ENCODE results near the gene ATXN10.
A peak's percentile ranks its signal among the peaks of the same experiment; 100 is the strongest.
"Not testable (repeated sequence)": the region's sequence is repeated elsewhere in the genome, so short reads cannot be mapped to it uniquely, and the experiment has no call there.

Gene ATXN10

DNA sequence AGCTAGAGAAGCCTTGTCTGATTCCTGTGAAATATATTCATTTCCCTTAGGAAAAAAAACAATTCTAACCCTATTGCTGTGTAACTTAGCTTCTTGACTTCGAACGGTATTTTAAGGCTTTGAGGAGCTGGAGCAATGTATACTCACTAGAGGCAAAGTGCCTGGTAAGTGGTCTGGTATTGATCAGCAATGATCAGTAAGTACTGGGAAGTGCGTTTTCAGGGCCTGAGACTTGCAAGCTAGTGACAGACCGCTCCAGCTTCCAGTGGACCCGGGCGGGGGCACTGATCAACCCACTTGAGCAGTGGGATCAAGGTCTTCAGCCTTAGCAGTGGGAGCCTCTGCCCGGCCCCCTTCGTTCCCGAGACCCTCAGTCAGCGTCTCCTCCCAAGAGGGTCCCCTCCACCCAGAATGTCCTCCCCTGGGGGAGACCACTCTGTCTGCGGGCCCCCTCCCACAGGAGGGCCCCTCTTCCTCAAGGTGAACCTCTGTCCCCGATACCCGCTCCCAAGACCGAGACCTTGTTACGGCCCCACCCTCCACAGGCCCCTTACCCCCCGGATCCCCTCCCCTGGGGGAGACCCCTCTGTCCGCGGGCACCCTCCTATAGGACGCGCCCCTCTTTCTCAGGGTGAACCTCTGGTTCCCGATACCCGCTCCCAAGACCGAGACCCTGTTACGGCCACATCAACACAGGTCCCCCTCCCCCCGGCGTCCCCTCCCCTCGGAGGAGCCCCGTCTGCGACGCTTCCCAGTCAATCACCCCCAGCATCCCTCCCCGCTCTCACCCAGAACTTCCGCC lies 452 bp upstream of the ATXN10 start:
- 0 out of 2 replicates have a peak, but pooled peaks cover 6% of the 10 kb centered on the region for H3K36me3 ChIP-seq (ENCODE audit: insufficient read depth, low read depth, low read length)
- peak overlapping the region; percentile 90 for H3K9ac ChIP-seq (ENCODE audit: low read depth, low read length)
- H3K4me1 ChIP-seq (ENCODE audit: insufficient read depth, low read length): peaks cover 13% of the 10 kb centered on the region
- H3K27ac ChIP-seq (ENCODE audit: low read length): peak overlapping the region; percentile 91
- no peaks in the 10 kb centered on the region for H3K27me3 ChIP-seq (ENCODE audit: insufficient read depth, low read length)
- peak overlapping the region; percentile 99 for H3K4me3 ChIP-seq (ENCODE audit: low read length)
- no peaks in the 10 kb centered on the region for H3K9me3 ChIP-seq (ENCODE audit: insufficient read depth, low read depth, low read length)

DNA sequence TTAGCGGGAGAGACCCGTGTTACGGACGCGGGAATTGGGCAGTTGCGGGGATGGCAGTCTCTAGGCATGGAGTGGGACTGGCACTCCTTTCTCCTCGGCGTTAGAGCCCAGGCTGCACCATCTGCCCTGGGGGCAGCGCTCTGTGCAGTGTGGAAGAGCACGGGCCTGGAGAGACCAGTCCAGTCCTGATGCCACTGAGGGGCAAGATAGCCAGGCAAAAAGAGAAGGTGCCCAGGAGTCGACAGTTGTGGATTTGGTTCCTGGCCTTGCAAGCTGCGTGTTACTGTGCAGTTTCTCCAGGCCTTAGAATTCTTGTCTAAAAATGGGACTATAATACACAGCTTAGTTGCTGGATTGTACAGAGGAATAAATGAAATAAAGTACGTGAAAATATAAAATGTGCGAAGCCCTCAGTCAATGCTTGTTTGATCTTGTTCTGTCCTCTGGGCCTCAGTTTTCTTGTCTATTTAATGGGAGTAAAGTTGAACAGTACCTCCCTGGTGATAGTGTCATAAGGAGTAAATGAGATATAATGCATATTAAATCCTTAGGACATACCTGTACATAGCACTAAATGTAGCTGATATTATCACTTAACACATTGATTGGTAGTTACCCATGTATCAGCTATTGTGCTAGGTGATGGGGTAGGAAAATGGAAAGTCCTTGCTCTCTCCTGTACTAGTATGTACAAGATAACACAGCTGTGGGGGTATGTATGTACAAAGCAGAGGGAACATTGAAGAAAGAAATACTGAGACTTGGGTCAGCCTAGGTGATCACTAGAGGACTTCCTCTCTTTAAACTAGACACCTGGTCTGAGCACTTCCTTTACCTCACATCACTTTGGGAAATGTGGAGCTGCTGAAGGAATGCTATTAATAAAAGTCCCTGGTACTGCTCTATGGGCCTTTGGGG lies 1.2 kb downstream of the ATXN10 start:
- Histone ChIP-seq H3K27ac (ENCODE audit: low read length) (peak overlapping the region; percentile 80), H3K4me3 (ENCODE audit: low read length) (peak overlapping the region; percentile 99), H3K27me3 (ENCODE audit: insufficient read depth, low read length) (no peaks in the 10 kb centered on the region), H3K9me3 (ENCODE audit: insufficient read depth, low read depth, low read length) (no peaks in the 10 kb centered on the region), H3K36me3 (ENCODE audit: insufficient read depth, low read depth, low read length) (0 out of 2 replicates have a peak, but pooled peaks cover 6% of the 10 kb centered on the region), H3K4me1 (ENCODE audit: insufficient read depth, low read length) (peaks cover 13% of the 10 kb centered on the region), H3K9ac (ENCODE audit: low read depth, low read length) (peak overlapping the region; percentile 90; the same call in 1 of the 2 replicates)

DNA sequence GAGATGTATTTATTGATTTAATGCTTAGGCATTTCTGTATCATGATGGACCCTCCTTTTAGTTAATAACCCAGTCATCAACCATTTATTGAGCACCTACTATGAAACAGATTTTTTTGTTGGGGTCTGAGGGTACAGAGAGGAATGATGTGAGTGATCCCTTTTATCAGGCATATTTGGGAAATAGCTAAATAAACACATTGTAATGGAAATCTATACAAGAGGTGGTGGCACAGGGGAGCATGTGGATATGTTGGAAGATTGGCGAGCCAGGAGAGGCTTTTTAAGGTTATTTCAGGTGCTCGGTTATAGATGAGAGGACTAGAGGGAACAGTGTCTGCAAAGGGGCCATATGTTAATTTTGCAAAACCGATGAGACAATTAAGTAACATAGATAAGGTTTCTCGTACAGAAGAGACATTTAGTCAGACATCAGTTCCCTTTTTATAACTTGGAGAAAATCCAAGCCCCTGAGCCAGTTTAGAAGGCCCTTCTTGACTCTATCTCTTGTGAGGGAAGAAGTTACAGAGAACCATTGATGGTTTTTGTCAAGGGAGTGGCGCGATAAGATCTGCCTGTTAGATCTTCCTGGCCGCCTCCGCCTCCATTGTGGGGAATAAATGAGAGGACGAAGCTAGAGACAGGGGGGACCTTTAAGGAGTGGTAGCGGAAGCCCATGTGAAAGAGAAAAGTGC lies 2.0 kb downstream of the ATXN10 start:
- Histone ChIP-seq H3K4me3 (ENCODE audit: low read length) (peak overlapping the region; percentile 99; the same call in 1 of the 2 replicates), H3K27me3 (ENCODE audit: insufficient read depth, low read length) (no peaks in the 10 kb centered on the region), H3K36me3 (ENCODE audit: insufficient read depth, low read depth, low read length) (0 out of 2 replicates have a peak, but pooled peaks cover 6% of the 10 kb centered on the region), H3K4me1 (ENCODE audit: insufficient read depth, low read length) (peaks cover 13% of the 10 kb centered on the region), H3K9ac (ENCODE audit: low read depth, low read length) (no peak overlapping the region), H3K9me3 (ENCODE audit: insufficient read depth, low read depth, low read length) (no peaks in the 10 kb centered on the region), H3K27ac (ENCODE audit: low read length) (no peak overlapping the region)

DNA sequence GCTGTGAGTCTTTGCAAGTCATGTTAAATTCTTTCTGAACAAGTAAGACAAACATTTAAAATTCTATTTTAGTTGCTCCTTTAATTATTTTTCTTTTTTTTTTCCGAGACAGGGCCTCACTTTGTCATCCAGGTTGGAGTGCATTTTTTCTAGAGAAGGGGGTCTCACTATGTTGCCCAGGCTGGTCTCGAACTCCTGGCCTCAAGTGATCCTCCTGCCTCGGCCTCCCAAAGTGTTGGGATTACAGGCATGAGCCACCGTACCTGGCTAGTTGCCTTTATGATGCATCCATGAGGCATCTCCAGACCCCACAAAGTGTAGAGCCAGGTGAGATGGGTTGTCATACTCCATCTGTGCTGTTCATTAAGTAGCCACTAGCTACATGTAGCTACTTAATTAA lies 4.4 kb downstream of the ATXN10 start:
- H3K4me3 ChIP-seq (ENCODE audit: low read length): no peak overlapping the region
- H3K27me3 ChIP-seq (ENCODE audit: insufficient read depth, low read length): no peaks in the 10 kb centered on the region
- H3K27ac ChIP-seq (ENCODE audit: low read length): no peak overlapping the region
- 0 out of 2 replicates have a peak, but pooled peaks cover 6% of the 10 kb centered on the region for H3K36me3 ChIP-seq (ENCODE audit: insufficient read depth, low read depth, low read length)
- H3K4me1 ChIP-seq (ENCODE audit: insufficient read depth, low read length): peaks cover 10% of the 10 kb centered on the region
- H3K9ac ChIP-seq (ENCODE audit: low read depth, low read length): no peak overlapping the region
- H3K9me3 ChIP-seq (ENCODE audit: insufficient read depth, low read depth, low read length): no peaks in the 10 kb centered on the region

DNA sequence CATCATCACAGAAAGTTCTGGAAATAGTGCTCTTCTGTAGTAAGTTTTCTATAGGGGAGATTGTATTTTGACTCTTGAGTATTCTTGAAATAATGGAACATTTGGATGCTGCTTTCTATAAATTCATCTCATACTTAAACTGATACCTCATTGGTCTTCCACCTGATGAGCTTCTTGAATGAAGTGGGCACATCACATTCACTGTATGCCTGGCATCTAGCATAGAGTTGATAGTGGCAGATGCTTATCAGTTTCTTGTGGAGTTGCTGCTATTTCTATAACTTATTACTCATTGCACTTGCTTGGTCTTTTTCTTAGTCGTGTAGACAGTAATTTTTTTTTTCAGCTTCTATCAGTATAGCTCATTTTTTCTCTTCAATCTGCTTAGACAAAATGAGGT lies 5.4 kb downstream of the ATXN10 start:
- Histone ChIP-seq H3K27ac (ENCODE audit: low read length) (no peak overlapping the region), H3K27me3 (ENCODE audit: insufficient read depth, low read length) (no peaks in the 10 kb centered on the region), H3K4me1 (ENCODE audit: insufficient read depth, low read length) (peaks cover 10% of the 10 kb centered on the region), H3K4me3 (ENCODE audit: low read length) (no peak overlapping the region), H3K9ac (ENCODE audit: low read depth, low read length) (no peak overlapping the region), H3K9me3 (ENCODE audit: insufficient read depth, low read depth, low read length) (no peaks in the 10 kb centered on the region), H3K36me3 (ENCODE audit: insufficient read depth, low read depth, low read length) (0 out of 2 replicates have a peak, but pooled peaks cover 6% of the 10 kb centered on the region)

DNA sequence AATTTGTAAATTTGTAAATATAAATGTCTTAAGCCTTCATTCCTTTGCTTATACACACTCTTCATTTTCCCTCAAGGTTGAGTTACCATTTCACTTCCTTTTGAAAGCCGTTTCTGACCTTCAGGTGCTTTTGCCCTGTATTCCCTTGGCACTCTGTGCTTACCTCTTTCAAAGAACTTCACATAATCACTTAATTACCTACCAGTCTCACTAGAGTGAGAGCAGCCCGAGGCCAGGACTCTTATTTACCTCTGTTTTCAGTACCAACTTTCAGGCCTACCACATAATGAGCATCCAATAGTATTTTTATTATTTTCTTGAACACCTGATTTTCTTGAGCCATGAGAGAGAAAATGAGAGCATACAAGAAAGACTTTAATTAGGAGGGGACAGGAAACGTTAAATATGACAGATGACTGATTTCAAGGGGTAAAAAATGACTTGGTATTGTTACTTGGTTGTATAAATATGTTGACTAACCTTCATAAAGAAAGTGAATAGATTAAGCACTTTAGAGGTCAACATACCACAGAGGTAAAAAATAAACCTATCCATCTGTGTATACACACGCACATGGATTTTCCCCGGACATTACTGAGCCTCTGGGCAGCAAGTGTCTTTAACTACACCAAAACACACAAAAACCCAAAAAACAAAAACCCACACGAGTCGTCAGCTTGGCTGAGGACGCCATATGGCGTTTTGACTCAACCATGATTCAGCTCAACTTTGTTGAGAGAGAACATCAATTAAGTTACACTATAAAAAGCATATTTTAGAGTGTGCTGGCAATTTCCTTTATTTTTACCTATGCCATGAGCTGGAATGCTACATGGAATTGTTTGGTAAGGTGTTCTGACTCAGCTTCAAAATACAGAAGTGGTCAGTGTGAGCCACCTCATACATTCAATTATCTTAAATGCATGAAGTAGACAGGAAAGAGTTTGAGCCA lies 7.6 kb downstream of the ATXN10 start:
- H3K36me3 ChIP-seq (ENCODE audit: insufficient read depth, low read depth, low read length): 0 out of 2 replicates have a peak, but pooled peaks cover 6% of the 10 kb centered on the region
- peaks cover 11% of the 10 kb centered on the region for H3K4me1 ChIP-seq (ENCODE audit: insufficient read depth, low read length)
- no peak overlapping the region for H3K4me3 ChIP-seq (ENCODE audit: low read length)
- H3K9me3 ChIP-seq (ENCODE audit: insufficient read depth, low read depth, low read length): no peaks in the 10 kb centered on the region
- no peaks in the 10 kb centered on the region for H3K27me3 ChIP-seq (ENCODE audit: insufficient read depth, low read length)
- no peak overlapping the region for H3K9ac ChIP-seq (ENCODE audit: low read depth, low read length)
- H3K27ac ChIP-seq (ENCODE audit: low read length): no peak overlapping the region

DNA sequence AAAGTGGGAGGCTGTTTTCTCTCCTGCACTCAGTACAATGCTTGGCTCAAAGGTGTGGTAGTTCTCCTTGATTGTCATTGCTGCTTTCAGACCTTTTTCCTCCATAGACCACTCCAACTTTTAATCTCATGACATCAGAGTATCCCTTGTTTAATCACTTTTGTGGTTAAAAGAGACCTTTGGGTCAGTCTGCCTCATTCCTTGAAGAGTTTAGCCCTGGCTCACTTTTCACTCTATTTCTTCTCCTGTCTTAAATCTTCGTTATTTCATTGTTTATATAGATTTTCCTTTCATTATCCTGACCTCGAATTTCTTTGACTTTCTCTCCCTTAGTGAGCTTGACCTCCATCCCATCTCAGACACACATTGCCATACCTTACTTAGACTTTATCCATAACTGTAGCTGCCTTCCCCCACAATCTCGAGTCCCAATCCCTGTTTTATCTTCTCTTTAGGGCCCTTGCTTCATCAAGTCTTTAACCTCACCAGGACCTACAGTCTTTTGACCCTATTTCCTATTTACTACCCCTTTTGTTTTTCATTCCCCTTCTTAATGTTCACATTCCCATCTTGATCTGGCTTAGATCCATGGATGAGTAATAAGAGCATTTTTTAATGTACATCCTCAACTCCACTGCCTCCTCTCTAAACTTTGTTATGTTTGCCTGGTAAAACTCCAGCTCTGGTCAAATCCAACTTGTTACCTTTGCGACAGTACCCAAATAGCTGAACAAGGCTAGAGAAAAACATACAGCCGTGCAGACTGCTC lies 9.5 kb downstream of the ATXN10 start:
- no peak overlapping the region for H3K27ac ChIP-seq (ENCODE audit: low read length)
- no peak overlapping the region for H3K4me3 ChIP-seq (ENCODE audit: low read length)
- peaks cover 11% of the 10 kb centered on the region for H3K4me1 ChIP-seq (ENCODE audit: insufficient read depth, low read length)
- no peaks in the 10 kb centered on the region for H3K9me3 ChIP-seq (ENCODE audit: insufficient read depth, low read depth, low read length)
- no peaks in the 10 kb centered on the region for H3K27me3 ChIP-seq (ENCODE audit: insufficient read depth, low read length)
- H3K9ac ChIP-seq (ENCODE audit: low read depth, low read length): no peak overlapping the region
- no peaks in the 10 kb centered on the region for H3K36me3 ChIP-seq (ENCODE audit: insufficient read depth, low read depth, low read length)

DNA sequence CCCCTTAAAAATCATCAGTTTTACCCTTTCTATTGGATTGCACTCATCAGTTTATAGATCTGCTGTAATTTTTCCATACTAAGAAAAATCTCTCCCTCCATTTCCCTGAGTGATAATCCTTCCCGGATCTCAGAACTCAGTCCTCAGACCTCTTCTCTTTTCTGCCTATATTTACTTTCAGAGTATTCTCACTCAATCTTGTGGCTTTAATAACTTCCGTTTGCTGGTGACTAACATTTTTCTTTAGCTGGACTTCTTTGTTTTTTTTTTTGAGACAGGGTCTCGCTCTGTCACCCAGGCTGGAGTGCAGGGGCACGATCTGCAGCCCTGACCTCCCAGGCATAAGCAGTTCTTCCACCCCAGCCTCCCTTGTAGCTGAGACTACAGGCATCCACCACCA lies 10.4 kb downstream of the ATXN10 start:
- Histone ChIP-seq H3K4me1 (ENCODE audit: insufficient read depth, low read length) (peaks cover 11% of the 10 kb centered on the region), H3K4me3 (ENCODE audit: low read length) (no peak overlapping the region), H3K36me3 (ENCODE audit: insufficient read depth, low read depth, low read length) (no peaks in the 10 kb centered on the region), H3K27me3 (ENCODE audit: insufficient read depth, low read length) (no peaks in the 10 kb centered on the region), H3K9me3 (ENCODE audit: insufficient read depth, low read depth, low read length) (no peaks in the 10 kb centered on the region), H3K27ac (ENCODE audit: low read length) (no peak overlapping the region), H3K9ac (ENCODE audit: low read depth, low read length) (no peak overlapping the region)

DNA sequence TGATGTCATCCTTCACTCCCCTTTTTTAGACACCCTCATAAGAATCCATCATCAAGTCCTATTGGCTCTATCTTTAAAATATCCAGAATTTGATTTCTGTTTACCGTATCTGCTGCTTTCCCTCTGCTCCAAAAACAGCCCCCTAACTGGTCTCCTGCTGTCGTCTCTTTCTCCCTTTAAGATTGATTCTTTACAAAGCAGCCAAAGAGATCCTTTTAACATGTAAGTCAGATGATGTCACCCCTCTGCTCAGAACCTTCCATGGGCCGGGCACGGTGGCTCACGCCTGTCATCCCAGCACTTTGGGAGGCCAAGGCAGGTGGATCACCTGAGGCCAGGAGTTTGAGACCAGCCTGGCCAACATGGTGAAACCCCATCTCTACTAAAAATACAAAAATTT lies 11.1 kb downstream of the ATXN10 start:
- not testable (repeated sequence) for H3K9me3 ChIP-seq (ENCODE audit: insufficient read depth, low read depth, low read length); H3K27ac ChIP-seq (ENCODE audit: low read length); H3K36me3 ChIP-seq (ENCODE audit: insufficient read depth, low read depth, low read length); H3K27me3 ChIP-seq (ENCODE audit: insufficient read depth, low read length)
- H3K9ac ChIP-seq (ENCODE audit: low read depth, low read length): peak overlapping the region; percentile 35; the same call in 1 of the 2 replicates
- peaks cover 15% of the 10 kb centered on the region for H3K4me1 ChIP-seq (ENCODE audit: insufficient read depth, low read length)
- H3K4me3 ChIP-seq (ENCODE audit: low read length): 0 out of 2 replicates have a peak overlapping the region, but pooled peaks have one; percentile 9

DNA sequence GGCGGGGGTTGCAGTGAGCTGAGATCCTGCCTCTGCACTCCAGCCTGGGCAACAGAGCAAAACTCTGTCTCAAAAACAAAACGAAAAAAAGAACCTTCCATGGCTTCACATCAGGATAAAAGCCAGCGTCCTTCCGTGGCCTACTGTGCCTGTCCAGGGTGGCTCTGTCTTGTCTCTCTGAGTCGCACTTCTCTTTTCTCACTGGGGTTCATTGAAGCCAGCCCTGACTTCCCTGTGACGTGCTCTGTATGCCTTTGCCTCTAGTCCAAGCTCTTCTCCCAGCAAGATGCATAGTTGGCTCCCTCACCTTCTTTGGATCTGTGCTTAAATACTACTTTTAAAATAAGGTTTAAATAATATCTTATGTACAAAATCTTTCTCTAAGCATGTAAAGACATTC lies 11.6 kb downstream of the ATXN10 start:
- Histone ChIP-seq H3K27ac (ENCODE audit: low read length) (no peak overlapping the region), H3K27me3 (ENCODE audit: insufficient read depth, low read length) (no peaks in the 10 kb centered on the region), H3K4me3 (ENCODE audit: low read length) (no peak overlapping the region), H3K9ac (ENCODE audit: low read depth, low read length) (peak overlapping the region; percentile 27; the same call in 1 of the 2 replicates), H3K4me1 (ENCODE audit: insufficient read depth, low read length) (peaks cover 17% of the 10 kb centered on the region), H3K36me3 (ENCODE audit: insufficient read depth, low read depth, low read length) (no peaks in the 10 kb centered on the region), H3K9me3 (ENCODE audit: insufficient read depth, low read depth, low read length) (no peaks in the 10 kb centered on the region)
